Liver (tissue), 9 donors: ENCODE results near the gene CORO2A. TPM values are rescaled to one million over a fixed set of nuclear protein-coding genes. Genes with fewer than 3 reads are reported as not detected.

Experiments
- DNase-seq: peaks from one replicate; pipeline ENCODE4 v3.0.0-alpha.2; 2017; ENCODE audit warnings: low spot score
- H3K27ac ChIP-seq, 2 donors: one replicate each; pipeline ENCODE4 v1.7.0; 2013; ENCODE audit warnings: inconsistent platforms in 2 of 2, low read length in 2 of 2, control low read depth in 1 of 2, low read depth in 1 of 2, mild to moderate bottlenecking in 1 of 2
- H3K27me3 ChIP-seq, 4 donors: one replicate each; pipeline versions ENCODE4 v1.6.1 to v1.7.0; 2013; ENCODE audit warnings: low read length in 3 of 4, inconsistent platforms in 1 of 4, mild to moderate bottlenecking in 1 of 4, moderate library complexity in 1 of 4; ENCODE audit not compliant: control insufficient read depth in 4 of 4, insufficient read depth in 4 of 4
- H3K36me3 ChIP-seq, 4 donors: one replicate each; pipeline versions ENCODE4 v1.6.1 to v1.7.0; 2013; ENCODE audit warnings: low read length in 3 of 4, mild to moderate bottlenecking in 3 of 4, low read depth in 1 of 4, moderate library complexity in 1 of 4; ENCODE audit not compliant: control insufficient read depth in 4 of 4, insufficient read depth in 3 of 4
- H3K4me1 ChIP-seq, 4 donors: one replicate each; pipeline versions ENCODE4 v1.6.1 to v1.7.0; 2013; ENCODE audit warnings: low read length in 3 of 4, mild to moderate bottlenecking in 3 of 4, moderate library complexity in 1 of 4; ENCODE audit not compliant: control insufficient read depth in 4 of 4, insufficient read depth in 4 of 4
- H3K4me3 ChIP-seq, 3 donors: one replicate each; pipeline versions ENCODE4 v1.6.1 to v1.7.0; 2013; ENCODE audit warnings: low read length in 3 of 3, control low read depth in 1 of 3, low read depth in 1 of 3, mild to moderate bottlenecking in 1 of 3
- H3K9ac ChIP-seq, 2 donors: one replicate each; pipeline ENCODE4 v1.7.0; 2013; ENCODE audit warnings: low read length in 2 of 2, mild to moderate bottlenecking in 2 of 2, moderate library complexity in 2 of 2, control low read depth in 1 of 2, low read depth in 1 of 2
- H3K9me3 ChIP-seq, 4 donors: one replicate each; pipeline versions ENCODE4 v1.6.1 to v1.7.0; 2013; ENCODE audit warnings: low read length in 3 of 4; ENCODE audit not compliant: control insufficient read depth in 4 of 4
- ATF3 ChIP-seq: IDR thresholded peaks from 2 replicates; pipeline ENCODE4 v1.6.1; 2016; ENCODE audit warnings: antibody characterized with exemption
- EGR1 ChIP-seq, 2 donors: IDR thresholded peaks; 2 replicates each; pipeline ENCODE4 v1.6.1; 2016 to 2018; ENCODE audit warnings: antibody characterized with exemption in 2 of 2, low read depth in 2 of 2
- FOXA1 ChIP-seq: IDR thresholded peaks from 2 replicates; pipeline ENCODE4 v1.6.1; 2016; ENCODE audit warnings: antibody characterized with exemption
- FOXA2 ChIP-seq: IDR thresholded peaks from 2 replicates; pipeline ENCODE4 v1.6.1; 2016; ENCODE audit warnings: antibody characterized with exemption
- GABPA ChIP-seq, 2 donors: IDR thresholded peaks in 1 of 2; conservative IDR thresholded peaks in 1 of 2; 2 replicates each; pipeline ENCODE4 v1.6.1; 2016; ENCODE audit warnings: antibody characterized with exemption in 2 of 2, mild to moderate bottlenecking in 1 of 2, moderate library complexity in 1 of 2
- HNF4A ChIP-seq, 2 donors: conservative IDR thresholded peaks; 2 replicates each; pipeline ENCODE4 v1.6.1; 2016; ENCODE audit warnings: antibody characterized with exemption in 2 of 2, mild to moderate bottlenecking in 2 of 2
- HNF4G ChIP-seq: IDR thresholded peaks from 2 replicates; pipeline ENCODE4 v1.6.1; 2016; ENCODE audit warnings: antibody characterized with exemption
- JUND ChIP-seq, 2 donors: IDR thresholded peaks; 2 replicates each; pipeline ENCODE4 v1.6.1; 2016; ENCODE audit warnings: antibody characterized with exemption in 2 of 2
- MAX ChIP-seq: IDR thresholded peaks from 2 replicates; pipeline ENCODE4 v1.6.1; 2016; ENCODE audit warnings: antibody characterized with exemption
- NR2F2 ChIP-seq: IDR thresholded peaks from 2 replicates; pipeline ENCODE4 v1.6.1; 2016; ENCODE audit warnings: antibody characterized with exemption
- RAD21 ChIP-seq, 2 donors: IDR thresholded peaks; 2 replicates each; pipeline ENCODE4 v1.6.1; 2016; ENCODE audit warnings: antibody characterized with exemption in 2 of 2, mild to moderate bottlenecking in 2 of 2
- REST ChIP-seq: IDR thresholded peaks from 2 replicates; pipeline ENCODE4 v1.6.1; 2016; ENCODE audit warnings: antibody characterized with exemption, mild to moderate bottlenecking
- RXRA ChIP-seq, 2 donors: IDR thresholded peaks; 2 replicates each; pipeline ENCODE4 v1.6.1; 2017 to 2018; ENCODE audit warnings: antibody characterized with exemption in 2 of 2, mild to moderate bottlenecking in 1 of 2
- SP1 ChIP-seq: IDR thresholded peaks from 2 replicates; pipeline ENCODE4 v1.6.1; 2018; ENCODE audit warnings: antibody characterized with exemption, mild to moderate bottlenecking
- TAF1 ChIP-seq: conservative IDR thresholded peaks from 2 replicates; pipeline ENCODE4 v1.6.1; 2016; ENCODE audit warnings: antibody characterized with exemption, mild to moderate bottlenecking
- YY1 ChIP-seq: IDR thresholded peaks from 2 replicates; pipeline ENCODE4 v1.6.1; 2016; ENCODE audit warnings: antibody characterized with exemption, mild to moderate bottlenecking
- WGBS: extraction: QIAGEN DNeasy Blood & Tissue Kit; methylation state at CpG from one replicate; pipeline ENCODE4 v1.1.7; 2013; 5-methylcytosine and 5-hydroxymethylcytosine counted together
- polyA plus RNA-seq, 2 donors: library from polyadenylated mRNA; stranded (reverse) in 1 of 2; unstranded in 1 of 2; fragments of 200-250 nt in 1 of 2; fragments of >200 nt in 1 of 2; fragmentation: Nextera tagmentation in 1 of 2; extraction: Ambion mirVana in 1 of 2; gene quantifications; one replicate each; pipeline versions ENCODE4 v1.2.1 to v1.2.3, GENCODE V29; 2013 to 2015
- total RNA-seq, 2 donors: library from RNA; depleted of rRNA; stranded (reverse); fragments of >200 nt; gene quantifications; one replicate each; pipeline ENCODE4 v1.2.3, GENCODE V29; 2014
- TF ChIP-seq, protein P1 (sequence below): fragments of 150-350 bp; IDR thresholded peaks from 2 replicates; pipeline ENCODE4 v1.5.1; 2017; ENCODE audit warnings: improper control_type of control experiment, low read depth, low read length; ENCODE audit not compliant: missing input control
- TF ChIP-seq, protein P2 (sequence below): IDR thresholded peaks from 2 replicates; pipeline ENCODE4 v1.6.1; 2016; ENCODE audit warnings: antibody characterized with exemption
- donor health status: healthy.
- donor health status: healthy.
- donor health status: healthy.
- donor health status: healthy.
- donor health status: healthy.

CORO2A gene
- total and polyA plus RNA-seq, 4 donors, result 1.2 to 2.8 (median 1.4) TPM

- no peaks in the 10 kb centered on the region for H3K27me3 ChIP-seq
- peaks cover 12 to 46% (median 36%) of the 10 kb centered on the region in 4 donors for H3K4me1 ChIP-seq
- WGBS, result 76% methylated on average over 8 of the region's 8 CpGs
- H3K9ac ChIP-seq, result no peak overlapping the region
- H3K27ac ChIP-seq, result peak overlapping the region; percentile 40 to 56
- no peak for DNase-seq
- no peaks in the 10 kb centered on the region for H3K36me3 ChIP-seq
- no peak overlapping the region for H3K4me3 ChIP-seq
- TF ChIP-seq MAX (no peak), HNF4G (no peak), JUND (IDR thresholded peaks at IDR 0.05) (no peak), REST (no peak), ATF3 (no peak), EGR1 (IDR thresholded peaks at IDR 0.05; ENCODE audit: low read depth in 2 of 2) (no peak), NR2F2 (no peak), SP1 (no peak), FOXA2 (no peak), YY1 (no peak)
- TF ChIP-seq, protein P1, sequence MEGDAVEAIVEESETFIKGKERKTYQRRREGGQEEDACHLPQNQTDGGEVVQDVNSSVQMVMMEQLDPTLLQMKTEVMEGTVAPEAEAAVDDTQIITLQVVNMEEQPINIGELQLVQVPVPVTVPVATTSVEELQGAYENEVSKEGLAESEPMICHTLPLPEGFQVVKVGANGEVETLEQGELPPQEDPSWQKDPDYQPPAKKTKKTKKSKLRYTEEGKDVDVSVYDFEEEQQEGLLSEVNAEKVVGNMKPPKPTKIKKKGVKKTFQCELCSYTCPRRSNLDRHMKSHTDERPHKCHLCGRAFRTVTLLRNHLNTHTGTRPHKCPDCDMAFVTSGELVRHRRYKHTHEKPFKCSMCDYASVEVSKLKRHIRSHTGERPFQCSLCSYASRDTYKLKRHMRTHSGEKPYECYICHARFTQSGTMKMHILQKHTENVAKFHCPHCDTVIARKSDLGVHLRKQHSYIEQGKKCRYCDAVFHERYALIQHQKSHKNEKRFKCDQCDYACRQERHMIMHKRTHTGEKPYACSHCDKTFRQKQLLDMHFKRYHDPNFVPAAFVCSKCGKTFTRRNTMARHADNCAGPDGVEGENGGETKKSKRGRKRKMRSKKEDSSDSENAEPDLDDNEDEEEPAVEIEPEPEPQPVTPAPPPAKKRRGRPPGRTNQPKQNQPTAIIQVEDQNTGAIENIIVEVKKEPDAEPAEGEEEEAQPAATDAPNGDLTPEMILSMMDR, result no peak
- H3K9me3 ChIP-seq, result no peaks in the 10 kb centered on the region
These were observed 49.4 kb downstream of the CORO2A start for GRCh38 chr9:98142925-98143481.

- H3K27ac ChIP-seq, result peak overlapping the region; percentile 40 to 58
- H3K36me3 ChIP-seq, result no peaks in the 10 kb centered on the region
- no peak overlapping the region for H3K4me3 ChIP-seq
- 38% methylated on average over 13 of the region's 13 CpGs for WGBS
- H3K27me3 ChIP-seq, result no peaks in the 10 kb centered on the region
- no peaks in the 10 kb centered on the region for H3K9me3 ChIP-seq
- no peak for DNase-seq
- H3K9ac ChIP-seq, result no peak overlapping the region
- H3K4me1 ChIP-seq, result peaks cover 12 to 46% (median 36%) of the 10 kb centered on the region in 4 donors
- TF ChIP-seq FOXA1 (peak; percentile 64), NR2F2 (peak; percentile 99), HNF4A (conservative IDR thresholded peaks at IDR 0.05) (peak; percentile 97), GABPA (IDR thresholded peaks at IDR 0.05 in 1 of 2, conservative IDR thresholded peaks at IDR 0.05 in 1 of 2) (peak; percentile 55 to 86), EGR1 (IDR thresholded peaks at IDR 0.05; ENCODE audit: low read depth in 2 of 2) (peak; percentile 59 to 87), JUND (IDR thresholded peaks at IDR 0.05) (peak; percentile 76 to 81), RAD21 (IDR thresholded peaks at IDR 0.05) (peak; percentile 47 to 61), RXRA (IDR thresholded peaks at IDR 0.05) (peak; percentile 93 to 95), SP1 (peak; percentile 96), FOXA2 (peak; percentile 31), YY1 (peak; percentile 58), ATF3 (peak; percentile 62), TAF1 (no peak), MAX (peak; percentile 98)
- TF ChIP-seq, protein P2, sequence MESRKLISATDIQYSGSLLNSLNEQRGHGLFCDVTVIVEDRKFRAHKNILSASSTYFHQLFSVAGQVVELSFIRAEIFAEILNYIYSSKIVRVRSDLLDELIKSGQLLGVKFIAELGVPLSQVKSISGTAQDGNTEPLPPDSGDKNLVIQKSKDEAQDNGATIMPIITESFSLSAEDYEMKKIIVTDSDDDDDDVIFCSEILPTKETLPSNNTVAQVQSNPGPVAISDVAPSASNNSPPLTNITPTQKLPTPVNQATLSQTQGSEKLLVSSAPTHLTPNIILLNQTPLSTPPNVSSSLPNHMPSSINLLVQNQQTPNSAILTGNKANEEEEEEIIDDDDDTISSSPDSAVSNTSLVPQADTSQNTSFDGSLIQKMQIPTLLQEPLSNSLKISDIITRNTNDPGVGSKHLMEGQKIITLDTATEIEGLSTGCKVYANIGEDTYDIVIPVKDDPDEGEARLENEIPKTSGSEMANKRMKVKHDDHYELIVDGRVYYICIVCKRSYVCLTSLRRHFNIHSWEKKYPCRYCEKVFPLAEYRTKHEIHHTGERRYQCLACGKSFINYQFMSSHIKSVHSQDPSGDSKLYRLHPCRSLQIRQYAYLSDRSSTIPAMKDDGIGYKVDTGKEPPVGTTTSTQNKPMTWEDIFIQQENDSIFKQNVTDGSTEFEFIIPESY, result no peak
- TF ChIP-seq, protein P1, result no peak
These were observed 50.1 kb downstream of the CORO2A start for GRCh38 chr9:98142182-98142907.
